Right cardiac atrium (tissue), 5 donors: ENCODE results near the gene NMNAT2. TPM values are rescaled to one million over a fixed set of nuclear protein-coding genes. Genes with fewer than 3 reads are reported as not detected.

Experiments used
- ATAC-seq, 2 donors: fragments of 200-7000 bp; cut with Tn5 transposase; one replicate each; pipeline versions ENCODE4 v1.8.0 to v1.9.1; 2020; ENCODE audit warnings: moderate library complexity in 2 of 2, mild to moderate bottlenecking in 1 of 2
- DNase-seq, 3 donors: peaks; one replicate each; pipeline ENCODE4 v3.0.0-alpha.2; 2020
- H3K27ac ChIP-seq: one replicate; pipeline ENCODE4 v1.5.1; 2013; ENCODE audit warnings: mild to moderate bottlenecking, low read length, control low read depth, moderate library complexity
- H3K27me3 ChIP-seq: one replicate; pipeline ENCODE4 v1.6.1; 2013; ENCODE audit not compliant: control insufficient read depth, insufficient read depth
- H3K4me1 ChIP-seq: one replicate; pipeline ENCODE4 v1.6.1; 2013; ENCODE audit warnings: low read length; ENCODE audit not compliant: control insufficient read depth, insufficient read depth
- H3K4me3 ChIP-seq: one replicate; pipeline ENCODE4 v1.5.1; 2013; ENCODE audit warnings: low read length, control low read depth
- H3K9me3 ChIP-seq: one replicate; pipeline ENCODE4 v1.6.1; 2013; ENCODE audit warnings: low read length; ENCODE audit not compliant: control insufficient read depth
- WGBS: extraction: QIAGEN DNeasy Blood & Tissue Kit; methylation state at CpG from one replicate; pipeline ENCODE4 v1.1.7; 2013; 5-methylcytosine and 5-hydroxymethylcytosine counted together
- intact Hi-C, 4 donors: fragments of 100-400 bp; cut with DNase I; formaldehyde crosslinking; loops; one replicate each; pipeline versions ENCODE4 v1.11.0 to v1.14.0; 2022 to 2023
- polyA plus RNA-seq: library from polyadenylated mRNA; stranded (reverse); fragments of 200-250 nt; gene quantifications from one replicate; pipeline ENCODE4 v1.2.3, GENCODE V29; 2013
- total RNA-seq, 4 donors: library from RNA; stranded (reverse); fragmentation: NEBNext Ultra II Directional; extraction: Animal tissue kit (Norgen Biotek cat#: 25700); gene quantifications; one replicate each; pipeline ENCODE4 v1.2.1, GENCODE V29; 2021
- donor health status: healthy with polysubstance abuse.
- donor health status: DM: no; HTN: yes; CAD: no.
- donor health status: DM: no; HTN: no; CAD: no.
- donor health status: DM: no; HTN: yes; CAD: no; lungs with severe emphysema.
- donor health status: DM: yes; HTN: yes; CAD: no.

The NMNAT2 gene
- total and polyA plus RNA-seq, 5 donors, result 14.1 to 80.6 (median 39.7) TPM

- no peak for ATAC-seq
- no peak for DNase-seq
- no peak overlapping the region for H3K27ac ChIP-seq
- H3K4me1 ChIP-seq, result peaks cover 12% of the 10 kb centered on the region
- intact Hi-C loops, result no loop called here
- no peak overlapping the region for H3K4me3 ChIP-seq
- H3K27me3 ChIP-seq, result no peaks in the 10 kb centered on the region
- no peaks in the 10 kb centered on the region for H3K9me3 ChIP-seq
- 95% methylated on average over 3 of the region's 3 CpGs for WGBS
Measured at GRCh38 chr1:183313063-183313462, 105.1 kb downstream of the NMNAT2 start.

- Histone ChIP-seq H3K4me1 (peaks cover 7% of the 10 kb centered on the region), H3K27ac (peak overlapping the region; percentile 33), H3K27me3 (no peaks in the 10 kb centered on the region), H3K4me3 (no peak overlapping the region), H3K9me3 (no peaks in the 10 kb centered on the region)
- intact Hi-C loops, result loop anchor here in 1 of 4 donors (2.0 kb wide), 1 partner anchor 24 kb away; no protein-coding TSS in a partner anchor
- ATAC-seq (peak; percentile 45 to 80), DNase-seq (no peak)
- 56% methylated on average over 5 of the region's 5 CpGs for WGBS
Measured at GRCh38 chr1:183310753-183311479, 107.3 kb downstream of the NMNAT2 start.

DNA sequence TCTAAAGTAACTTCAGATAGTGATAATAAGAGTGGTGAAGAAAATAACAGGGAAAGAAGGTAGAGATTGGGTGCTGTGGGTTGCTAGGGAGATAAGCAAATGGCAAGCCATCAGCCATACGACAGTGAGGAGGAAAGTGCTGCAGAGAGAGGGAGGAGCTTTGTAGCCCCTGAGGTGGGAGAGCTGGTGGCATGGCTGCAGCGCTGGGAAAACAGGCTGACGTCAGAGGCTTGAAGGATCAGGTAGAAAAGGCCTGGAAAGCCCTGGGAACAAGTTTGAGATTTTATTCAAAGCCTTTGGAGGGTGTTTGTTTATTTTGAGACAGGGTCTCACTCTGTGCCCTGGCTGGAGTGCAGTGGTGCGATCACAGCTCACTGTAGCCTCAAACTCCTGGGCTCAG, 109.5 kb downstream of the NMNAT2 start:
- ATAC-seq, result no peak
- Histone ChIP-seq H3K27ac (no peak overlapping the region), H3K4me3 (no peak overlapping the region), H3K27me3 (no peaks in the 10 kb centered on the region), H3K4me1 (peaks cover 11% of the 10 kb centered on the region), H3K9me3 (no peaks in the 10 kb centered on the region)
- WGBS, result 87% methylated on average over 4 of the region's 4 CpGs
- DNase-seq, result no peak
- intact Hi-C loops, result no loop called here

GRCh38 chr1:183306317-183307042, 111.7 kb downstream of the NMNAT2 start:
- Histone ChIP-seq H3K4me3 (no peak overlapping the region), H3K9me3 (no peaks in the 10 kb centered on the region), H3K4me1 (peaks cover 18% of the 10 kb centered on the region), H3K27me3 (no peaks in the 10 kb centered on the region), H3K27ac (peak overlapping the region; percentile 2)
- 33% methylated on average over 5 of the region's 5 CpGs for WGBS
- DNase-seq (no peak), ATAC-seq (peak in 1 of 2 donors; percentile 27)
- intact Hi-C loops, result no loop called here

DNA sequence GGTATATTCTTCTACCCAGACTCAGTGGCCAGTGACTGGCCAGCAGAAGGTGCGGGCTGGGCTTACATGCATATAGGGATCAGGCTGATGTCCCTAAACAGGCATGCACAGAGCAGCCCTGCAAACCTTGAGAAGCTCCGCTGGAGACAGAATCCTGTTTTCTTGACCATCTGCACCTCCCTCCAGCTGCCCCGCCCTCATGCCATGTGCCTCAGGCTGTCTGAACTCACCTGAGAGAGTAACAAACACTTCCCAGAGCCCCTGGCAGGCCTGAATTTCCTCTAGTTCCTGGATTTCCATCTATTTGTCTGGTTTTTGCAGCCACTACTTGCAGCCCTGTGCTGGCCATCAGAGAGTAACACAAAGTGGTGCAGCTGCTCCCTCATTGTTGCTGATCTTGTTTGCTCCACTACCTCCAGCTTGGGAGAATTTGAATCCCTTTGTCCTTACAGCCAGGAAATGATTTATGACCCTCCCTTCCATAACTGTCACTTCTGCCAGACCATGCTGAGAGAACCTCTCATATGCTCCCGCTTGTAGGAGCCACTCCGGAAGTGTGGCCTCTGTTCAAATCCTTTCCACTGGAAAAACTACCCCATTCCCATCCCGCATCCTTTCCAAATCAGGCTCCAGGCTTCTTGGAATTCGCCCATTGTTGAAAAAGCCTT, 113.6 kb downstream of the NMNAT2 start:
- DNase-seq, result no peak
- 53% methylated on average over 7 of the region's 7 CpGs for WGBS
- intact Hi-C loops, result no loop called here
- H3K27ac ChIP-seq, result peak overlapping the region; percentile 20
- no peak overlapping the region for H3K4me3 ChIP-seq
- peaks cover 15% of the 10 kb centered on the region for H3K4me1 ChIP-seq
- peak; percentile 63 to 86 for ATAC-seq
- no peaks in the 10 kb centered on the region for H3K9me3 ChIP-seq
- no peaks in the 10 kb centered on the region for H3K27me3 ChIP-seq

DNA sequence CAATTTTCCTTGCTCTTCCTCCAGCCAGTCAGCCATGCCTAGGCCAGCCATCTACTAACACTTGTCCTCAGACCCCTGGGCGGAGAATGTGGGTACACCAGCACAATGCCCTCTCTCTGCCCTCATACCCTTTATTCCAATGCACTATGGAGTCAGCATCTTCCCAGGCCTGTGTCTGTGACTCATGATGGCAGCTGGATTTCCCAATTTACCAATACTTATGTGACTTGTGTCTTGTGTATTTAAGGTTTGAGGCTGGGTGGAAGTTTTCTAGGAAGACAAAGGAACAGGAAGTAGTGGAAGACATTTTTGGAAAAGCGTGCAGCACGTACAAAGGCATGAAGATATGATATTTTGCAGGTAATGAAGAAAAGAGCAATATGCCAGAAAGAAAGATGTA, 114.3 kb downstream of the NMNAT2 start:
- peak overlapping the region; percentile 18 for H3K27ac ChIP-seq
- no peak overlapping the region for H3K4me3 ChIP-seq
- WGBS, result 83% methylated on average over 3 of the region's 3 CpGs
- DNase-seq (no peak), ATAC-seq (peak in 1 of 2 donors; percentile 28)
- H3K9me3 ChIP-seq, result no peaks in the 10 kb centered on the region
- intact Hi-C loops, result no loop called here
- no peaks in the 10 kb centered on the region for H3K27me3 ChIP-seq
- H3K4me1 ChIP-seq, result peaks cover 15% of the 10 kb centered on the region

DNA sequence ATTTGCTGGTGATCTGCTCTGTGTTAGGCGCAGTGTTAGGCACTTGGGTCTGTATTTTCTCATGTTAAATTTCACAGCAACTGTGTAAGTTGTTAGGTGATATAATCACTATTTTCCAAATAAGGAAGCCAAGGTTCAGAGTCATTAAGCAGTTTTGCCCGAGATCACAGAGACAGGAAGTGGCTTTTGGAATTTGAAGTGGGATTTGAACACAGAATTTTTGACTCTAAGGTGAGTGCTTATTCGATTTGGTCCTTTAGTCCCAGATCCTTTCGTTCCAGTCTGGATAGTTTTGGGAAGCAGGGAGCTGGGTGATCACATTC, 114.9 kb downstream of the NMNAT2 start:
- intact Hi-C loops, result no loop called here
- no peak for DNase-seq
- Histone ChIP-seq H3K9me3 (no peaks in the 10 kb centered on the region), H3K4me1 (peaks cover 11% of the 10 kb centered on the region), H3K27ac (peak overlapping the region; percentile 54), H3K4me3 (no peak overlapping the region), H3K27me3 (no peaks in the 10 kb centered on the region)
- 36% methylated on average over 4 of the region's 4 CpGs for WGBS
- ATAC-seq, result no peak

DNA sequence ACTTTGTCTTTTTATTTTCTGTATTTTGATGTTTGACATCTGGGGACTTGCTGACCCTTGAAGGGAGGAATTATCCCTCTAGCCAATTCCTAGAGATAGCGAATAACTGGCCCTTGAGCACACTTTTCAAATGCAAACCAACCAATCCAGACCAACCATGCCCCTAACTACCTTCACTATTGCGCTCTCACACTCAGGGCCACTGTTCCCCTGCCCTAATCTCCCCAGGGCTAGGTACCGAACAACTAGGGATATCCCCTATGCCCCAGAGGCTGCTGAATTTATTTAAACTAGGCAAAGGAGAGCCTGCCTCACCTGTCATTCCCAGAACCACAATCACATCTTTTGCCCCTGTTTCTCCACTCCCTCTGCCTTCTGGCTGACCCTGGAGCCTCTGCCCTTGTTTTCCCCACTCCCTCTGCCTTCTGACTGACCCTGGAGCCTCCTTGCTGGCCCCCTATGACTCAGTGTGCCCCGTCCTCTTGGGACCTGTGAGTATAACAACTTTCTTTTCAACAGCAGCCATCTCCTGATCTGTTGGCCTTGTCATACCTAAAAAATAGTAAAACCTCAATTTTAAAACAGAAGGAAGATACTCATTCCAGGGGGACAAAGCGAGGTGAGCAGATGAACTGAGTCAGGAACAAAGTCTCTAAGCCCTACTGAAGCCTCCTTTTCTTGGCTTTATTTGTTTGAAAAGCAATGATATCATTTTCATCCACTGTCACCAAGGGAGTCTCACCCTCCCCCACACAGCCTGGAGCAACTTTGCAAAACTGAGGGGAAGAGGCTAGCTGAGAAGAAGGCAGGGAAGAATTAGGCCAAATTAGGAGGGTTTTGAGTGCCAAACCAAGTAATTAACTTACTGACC, 115.5 kb downstream of the NMNAT2 start:
- ATAC-seq, result peak in 1 of 2 donors; percentile 39
- WGBS, result 85% methylated on average over 5 of the region's 5 CpGs
- Histone ChIP-seq H3K27ac (peak overlapping the region; percentile 54), H3K27me3 (no peaks in the 10 kb centered on the region), H3K4me3 (no peak overlapping the region), H3K9me3 (no peaks in the 10 kb centered on the region), H3K4me1 (peaks cover 11% of the 10 kb centered on the region)
- intact Hi-C loops, result no loop called here
- DNase-seq, result peak in 2 of 3 donors; percentile 52 to 70

GRCh38 chr1:183301239-183301638, 116.9 kb downstream of the NMNAT2 start:
- H3K27ac ChIP-seq, result peak overlapping the region; percentile 75
- WGBS, result 59% methylated on average over 3 of the region's 3 CpGs
- ATAC-seq (peak in 1 of 2 donors; percentile 10), DNase-seq (peak in 1 of 3 donors; percentile 16)
- H3K4me3 ChIP-seq, result no peak overlapping the region
- no peaks in the 10 kb centered on the region for H3K9me3 ChIP-seq
- no peaks in the 10 kb centered on the region for H3K27me3 ChIP-seq
- intact Hi-C loops, result no loop called here
- peaks cover 15% of the 10 kb centered on the region for H3K4me1 ChIP-seq

DNA sequence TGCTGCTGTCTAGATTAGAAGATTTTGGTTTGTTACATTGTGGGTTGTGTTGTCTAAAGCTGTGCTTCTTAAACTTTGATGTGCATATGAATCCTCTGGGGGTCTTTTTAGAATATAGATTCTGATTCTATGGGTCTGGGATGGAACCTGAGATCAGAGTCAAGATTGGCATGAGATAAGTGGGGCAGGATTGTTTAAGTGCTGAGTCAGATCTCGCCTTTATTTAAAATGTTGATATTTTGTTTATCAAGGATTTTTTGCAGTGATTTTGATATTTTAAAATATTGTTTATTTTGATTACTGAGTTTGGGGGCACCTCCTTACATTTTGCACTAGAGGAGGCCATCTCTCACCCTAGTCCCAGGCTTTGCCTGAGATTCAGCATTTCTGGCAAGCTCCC, 117.4 kb downstream of the NMNAT2 start:
- peaks cover 15% of the 10 kb centered on the region for H3K4me1 ChIP-seq
- H3K9me3 ChIP-seq, result no peaks in the 10 kb centered on the region
- H3K4me3 ChIP-seq, result no peak overlapping the region
- H3K27ac ChIP-seq, result peak overlapping the region; percentile 75
- intact Hi-C loops, result no loop called here
- DNase-seq (no peak), ATAC-seq (no peak)
- 99% methylated on average over 1 of the region's 1 CpG for WGBS
- no peaks in the 10 kb centered on the region for H3K27me3 ChIP-seq
